T follicular helper cell (primary cell): ENCODE data around the gene OR5A2.
A peak's percentile ranks its signal among the peaks of the same experiment; 100 is the strongest.
"Not testable (repeated sequence)": the region's sequence is repeated elsewhere in the genome, so short reads cannot be mapped to it uniquely, and the experiment has no call there.

Experiments
- DNase-seq: peaks from one replicate; pipeline ENCODE4 v3.0.0-alpha.2; 2020; ENCODE audit warnings: low read depth
- total RNA-seq, 2 experiments: gene quantifications; one replicate each; lab custom pipeline; 2026; lab: John Stamatoyannopoulos, UW

Gene OR5A2
- 0 to 0.04 reads per million in 2 experiments for total RNA-seq

- DNase-seq, result no peak
Measured at GRCh38 chr11:59426361-59427067, at the start of gene OR5A2. Gene OR5A2, minus strand, starts transcription at chr11:59426413. Its CDS starts 3,460 bp downstream, at chr11:59422953.

DNA sequence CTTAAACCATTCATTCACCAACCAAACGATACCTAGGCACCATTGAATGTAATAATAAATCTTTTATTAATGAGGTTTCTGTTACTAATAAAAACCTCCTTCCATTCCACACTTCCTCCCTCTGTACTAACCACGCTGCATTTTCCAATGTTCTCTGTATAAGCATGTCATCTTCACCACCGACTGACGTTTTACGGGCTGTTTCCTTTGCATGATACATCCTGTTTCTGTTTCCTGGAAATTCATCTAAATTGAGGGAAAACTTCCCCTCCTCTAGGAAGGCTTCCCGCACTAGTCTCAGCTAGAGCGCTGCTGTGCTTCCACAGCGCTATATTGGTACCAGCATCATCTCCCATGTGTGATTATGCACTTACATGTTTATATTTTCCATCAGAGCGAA is 49.0 kb upstream of the OR5A2 start:
- no peak for DNase-seq

DNA sequence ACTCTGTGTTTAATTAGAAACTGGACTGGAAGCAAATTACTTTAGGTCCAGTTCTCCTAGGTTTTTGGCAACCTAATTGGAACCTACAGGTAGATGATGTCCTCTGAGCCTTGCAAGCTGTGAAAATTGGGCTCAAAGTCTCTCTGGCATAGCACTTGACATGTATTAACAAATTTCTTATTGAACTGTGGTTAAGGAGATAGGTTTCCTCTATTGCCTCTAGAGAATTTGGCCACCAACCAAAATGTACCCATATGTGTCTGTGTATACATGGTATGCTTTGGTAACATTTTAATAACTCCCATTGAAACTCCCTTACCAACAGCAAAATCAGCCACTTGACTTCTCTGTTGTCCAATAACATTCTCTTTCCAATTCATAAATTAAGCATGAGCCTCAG is 46.8 kb upstream of the OR5A2 start, which contains the start of gene OR4D10:
Gene OR4D10 (plus strand): TSS at position 301 of the 400 bp plus-strand sequence. CDS start 4,115 bp downstream, outside the sequence.
- no peak for DNase-seq

- DNase-seq, result no peak
Measured at GRCh38 chr11:59463190-59463641, 37.0 kb upstream of the OR5A2 start.

DNA sequence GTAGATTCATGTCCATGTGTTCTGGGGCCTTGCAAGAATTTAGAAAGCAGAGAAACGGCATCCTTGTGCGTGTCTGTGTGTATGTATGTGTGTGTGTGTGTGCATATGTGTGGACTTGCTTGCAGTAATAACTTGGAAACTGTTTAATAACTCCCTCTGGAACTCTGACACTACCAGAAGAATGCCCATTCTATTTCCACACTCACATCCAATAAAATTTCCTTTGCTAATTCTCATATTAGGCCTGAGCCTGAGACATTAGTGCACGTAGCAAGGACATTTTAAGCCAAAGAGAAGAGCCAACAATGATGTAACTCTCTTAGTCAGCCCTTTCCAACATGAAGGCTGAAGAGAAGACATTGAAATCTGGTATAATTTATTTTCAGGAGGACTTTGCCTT is 33.7 kb upstream of the OR5A2 start:
- no peak for DNase-seq

GRCh38 chr11:59456661-59457060 is 30.4 kb upstream of the OR5A2 start, which contains the start of gene OR4D6:
Gene OR4D6, plus strand, starts transcription at chr11:59456961. Its CDS starts 0 bp downstream, at chr11:59456961.
- no peak for DNase-seq

- no peak for DNase-seq
Measured at GRCh38 chr11:59448484-59448883, 22.3 kb upstream of the OR5A2 start.

- not testable (repeated sequence) for DNase-seq
Measured at GRCh38 chr11:59445624-59446023, 19.4 kb upstream of the OR5A2 start.

- DNase-seq, result no peak
Measured at GRCh38 chr11:59437770-59438169, 11.6 kb upstream of the OR5A2 start.

GRCh38 chr11:59436169-59436568 is 10.0 kb upstream of the OR5A2 start, which contains the start of gene OR5A1:
Gene OR5A1, plus strand, starts transcription at chr11:59436469. Its CDS starts 6,700 bp downstream, at chr11:59443169.
- DNase-seq, result no peak

DNA sequence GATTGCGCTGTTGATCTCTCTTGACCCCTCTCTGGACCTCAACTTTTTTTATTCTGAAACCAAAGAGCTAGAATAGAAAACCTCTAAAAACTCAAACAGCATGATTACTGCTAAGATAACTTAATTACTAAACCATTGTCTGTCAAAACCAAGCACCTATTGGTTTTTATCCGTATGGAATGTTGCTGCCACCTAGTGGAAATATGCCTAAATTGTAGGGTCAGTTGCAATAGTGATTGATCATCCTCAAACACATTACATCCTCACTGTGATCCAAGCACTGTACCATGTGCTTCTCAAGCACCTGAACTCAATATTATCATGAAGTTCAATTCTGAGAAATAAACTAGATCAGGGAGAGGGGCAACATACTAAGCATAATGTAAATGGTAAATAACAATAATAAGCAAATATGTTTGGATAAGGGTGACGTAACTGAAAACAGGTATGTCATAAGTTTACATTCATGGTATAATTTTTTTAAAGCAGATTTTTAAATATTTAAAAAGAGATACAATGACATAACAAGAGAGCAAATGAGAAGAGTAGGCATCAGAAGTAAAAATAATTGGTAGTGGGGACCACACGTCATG is 3.8 kb upstream of the OR5A2 start:
- DNase-seq, result peak; percentile 9

GRCh38 chr11:59427068-59427382 is 812 bp upstream of the OR5A2 start:
- no peak for DNase-seq

DNA sequence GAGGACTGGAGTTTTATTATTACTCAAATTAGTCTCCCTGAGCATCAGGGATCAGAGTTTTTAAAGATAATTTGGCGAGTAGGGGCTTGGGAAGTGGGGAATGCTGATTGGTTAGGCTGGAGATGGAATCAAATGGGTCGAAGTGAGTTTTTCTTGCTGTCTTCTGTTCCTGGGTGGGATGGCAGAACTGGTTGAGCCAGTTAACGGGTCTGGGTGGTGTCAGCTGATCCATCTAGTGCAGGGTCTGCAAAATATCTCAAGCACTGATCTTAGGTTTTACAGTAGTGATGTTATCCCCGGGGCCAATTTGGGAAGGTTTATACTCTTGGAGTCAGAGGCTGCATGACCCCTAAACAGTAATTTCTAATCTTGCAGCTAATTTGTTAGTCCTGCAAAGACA is 1.1 kb downstream of the OR5A2 start:
- no peak for DNase-seq

DNA sequence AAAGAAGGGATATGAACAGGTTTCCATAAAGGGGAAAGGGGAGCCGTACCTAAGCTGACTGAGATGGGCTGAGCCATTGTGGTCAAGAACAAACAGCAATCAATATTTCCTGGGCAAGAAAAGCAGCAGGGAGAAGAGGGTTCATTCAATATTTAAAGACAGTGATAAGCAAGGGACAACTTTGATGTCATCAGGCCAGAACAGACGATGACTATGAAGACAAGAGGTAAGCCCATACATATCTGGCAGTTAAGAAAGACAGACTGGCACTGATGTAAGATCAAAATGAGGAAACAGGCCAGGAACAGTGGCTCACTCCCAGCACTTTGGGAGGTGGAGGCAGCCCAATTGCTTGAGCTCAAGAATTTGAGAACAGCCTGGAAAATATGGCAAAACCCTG is 2.4 kb downstream of the OR5A2 start:
- DNase-seq, result no peak

- no peak for DNase-seq
Measured at GRCh38 chr11:59418156-59418555, 8.1 kb downstream of the OR5A2 start.

- DNase-seq, result no peak
Measured at GRCh38 chr11:59417023-59417422, 9.2 kb downstream of the OR5A2 start.

GRCh38 chr11:59416613-59417012 is 9.6 kb downstream of the OR5A2 start:
- DNase-seq, result no peak

GRCh38 chr11:59415111-59415510 is 11.1 kb downstream of the OR5A2 start:
- DNase-seq, result no peak

DNA sequence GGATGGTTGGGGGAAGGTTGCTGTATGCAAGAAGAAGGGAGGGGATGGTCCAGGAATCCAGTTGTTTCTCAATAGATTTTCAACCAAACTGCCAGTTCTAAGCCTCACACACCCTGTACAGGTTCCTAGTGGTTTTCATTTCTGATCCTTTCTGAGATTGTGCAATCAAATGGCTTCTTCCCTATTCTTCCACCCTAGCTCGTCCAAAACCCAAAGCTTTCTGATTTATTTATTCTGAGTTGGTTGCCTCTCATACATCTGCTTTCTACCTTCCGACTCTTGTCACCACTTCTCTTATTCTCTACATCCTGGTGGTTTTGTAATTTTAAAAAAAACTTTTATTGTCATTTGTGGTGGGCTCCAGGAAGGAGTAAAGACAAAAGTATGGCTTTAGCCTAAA is 12.6 kb downstream of the OR5A2 start:
- no peak for DNase-seq

DNA sequence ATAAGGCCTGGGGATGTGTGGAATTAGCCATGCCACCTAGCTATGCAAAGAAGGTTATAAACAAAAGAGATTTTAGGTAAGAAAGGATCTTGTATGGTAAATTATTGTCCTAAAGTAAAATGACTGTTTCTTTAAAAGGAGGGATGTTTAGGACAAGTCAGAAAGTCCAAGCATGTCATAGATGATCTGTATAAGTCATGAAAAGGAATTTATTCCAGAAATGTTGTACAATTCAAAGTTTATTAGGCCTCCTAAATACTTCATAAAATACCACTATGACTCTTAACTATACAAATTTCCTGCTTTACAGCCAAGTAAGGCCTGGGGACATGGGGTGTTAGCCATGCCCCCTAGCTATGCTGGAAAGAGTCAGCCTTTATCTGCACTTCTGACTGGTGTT is 22.7 kb downstream of the OR5A2 start:
- DNase-seq, result no peak

- DNase-seq, result no peak
Measured at GRCh38 chr11:59401262-59401552, 25.0 kb downstream of the OR5A2 start.

- DNase-seq, result no peak
Measured at GRCh38 chr11:59400461-59401261, 25.6 kb downstream of the OR5A2 start.

- no peak for DNase-seq
Measured at GRCh38 chr11:59394186-59394585, 32.0 kb downstream of the OR5A2 start.
